Hepatocyte (in vitro differentiated cells): Measurements from ENCODE around the gene DHCR24. TPM values are rescaled to one million over a fixed set of nuclear protein-coding genes. Genes with fewer than 3 reads are reported as not detected.

Experiments used
- DNase-seq: peaks from one replicate; pipeline ENCODE4 v3.0.0-alpha.2; 2016; ENCODE audit warnings: low spot score
- H2AFZ ChIP-seq: fragments of 200-600 bp; sonication (generic); 2 replicates; pipeline ENCODE4 v1.6.0; 2016; ENCODE audit warnings: antibody characterized with exemption, mild to moderate bottlenecking
- H3K27ac ChIP-seq: fragments of 200-600 bp; sonication (generic); 2 replicates; pipeline ENCODE4 v1.5.1; 2016; ENCODE audit warnings: mild to moderate bottlenecking
- H3K27me3 ChIP-seq: fragments of 200-600 bp; sonication (generic); 2 replicates; pipeline ENCODE4 v1.6.1; 2016
- H3K36me3 ChIP-seq: fragments of 200-600 bp; sonication (generic); replicated peaks from 2 replicates; pipeline ENCODE4 v1.5.1; 2016; ENCODE audit warnings: low read depth; ENCODE audit not compliant: insufficient read depth
- H3K4me1 ChIP-seq: fragments of 200-600 bp; sonication (generic); 2 replicates; pipeline ENCODE4 v1.5.1; 2016; ENCODE audit warnings: mild to moderate bottlenecking, moderate library complexity; ENCODE audit not compliant: insufficient read depth
- H3K4me2 ChIP-seq: fragments of 200-600 bp; sonication (generic); 2 replicates; pipeline ENCODE4 v1.6.0; 2016
- H3K4me3 ChIP-seq: fragments of 200-600 bp; sonication (generic); 2 replicates; pipeline ENCODE4 v1.5.1; 2016; ENCODE audit warnings: mild to moderate bottlenecking
- H3K79me2 ChIP-seq: fragments of 200-600 bp; sonication (generic); 2 replicates; pipeline ENCODE4 v1.6.0; 2017; ENCODE audit warnings: mild to moderate bottlenecking
- H3K9me2 ChIP-seq: fragments of 200-600 bp; sonication (generic); replicated peaks from 2 replicates; pipeline ENCODE4 v1.6.0; 2017; ENCODE audit warnings: mild to moderate bottlenecking; ENCODE audit not compliant: insufficient read depth
- H3K9me3 ChIP-seq: fragments of 200-600 bp; sonication (generic); 2 replicates; pipeline ENCODE4 v1.5.1; 2016; ENCODE audit warnings: low read depth, mild to moderate bottlenecking
- H4K20me1 ChIP-seq: fragments of 200-600 bp; sonication (generic); 2 replicates; pipeline ENCODE4 v1.6.0; 2016; ENCODE audit warnings: mild to moderate bottlenecking; ENCODE audit not compliant: insufficient read depth, poor library complexity, severe bottlenecking
- EZH2 ChIP-seq: fragments of 200-600 bp; sonication (generic); IDR thresholded peaks from 2 replicates; pipeline ENCODE4 v1.6.1; 2016; ENCODE audit warnings: antibody characterized with exemption, mild to moderate bottlenecking, borderline replicate concordance
- EZH2phosphoT487 ChIP-seq: fragments of 200-600 bp; sonication (generic); IDR thresholded peaks from one replicate; pipeline ENCODE4 v1.6.1; 2018; ENCODE audit warnings: antibody characterized with exemption, mild to moderate bottlenecking, low read depth, moderate library complexity; ENCODE audit not compliant: unreplicated experiment, severe bottlenecking
- WGBS: methylation state at CpG from one replicate; pipeline ENCODE4 v1.1.6; 2016; ENCODE audit warnings: low lambda C conversion rate; ENCODE audit errors: missing lambda C conversion rate; 5-methylcytosine and 5-hydroxymethylcytosine counted together
- polyA plus RNA-seq: library from polyadenylated mRNA; unstranded; fragments of >200 nt; fragmentation: Nextera tagmentation; extraction: Ambion mirVana; gene quantifications from 2 replicates; pipeline ENCODE4 v1.2.1, GENCODE V29; 2016
- total RNA-seq: library from RNA; depleted of rRNA; stranded (reverse); fragments of >200 nt; gene quantifications from 2 replicates; pipeline ENCODE4 v1.2.3, GENCODE V29; 2014
- TF ChIP-seq, protein P1 (sequence below): fragments of 200-600 bp; sonication (generic); IDR thresholded peaks from 2 replicates; pipeline ENCODE4 v1.5.1; 2016; ENCODE audit warnings: antibody characterized with exemption, mild to moderate bottlenecking; ENCODE audit not compliant: poor library complexity

The DHCR24 gene
- total and polyA plus RNA-seq, 2 experiments from 2014 or later = 282 to 318 TPM

GRCh38 chr1:54848134-54848948, 38.7 kb downstream of the DHCR24 start:
- TF ChIP-seq EZH2 = no peak
- TF ChIP-seq, protein P1, sequence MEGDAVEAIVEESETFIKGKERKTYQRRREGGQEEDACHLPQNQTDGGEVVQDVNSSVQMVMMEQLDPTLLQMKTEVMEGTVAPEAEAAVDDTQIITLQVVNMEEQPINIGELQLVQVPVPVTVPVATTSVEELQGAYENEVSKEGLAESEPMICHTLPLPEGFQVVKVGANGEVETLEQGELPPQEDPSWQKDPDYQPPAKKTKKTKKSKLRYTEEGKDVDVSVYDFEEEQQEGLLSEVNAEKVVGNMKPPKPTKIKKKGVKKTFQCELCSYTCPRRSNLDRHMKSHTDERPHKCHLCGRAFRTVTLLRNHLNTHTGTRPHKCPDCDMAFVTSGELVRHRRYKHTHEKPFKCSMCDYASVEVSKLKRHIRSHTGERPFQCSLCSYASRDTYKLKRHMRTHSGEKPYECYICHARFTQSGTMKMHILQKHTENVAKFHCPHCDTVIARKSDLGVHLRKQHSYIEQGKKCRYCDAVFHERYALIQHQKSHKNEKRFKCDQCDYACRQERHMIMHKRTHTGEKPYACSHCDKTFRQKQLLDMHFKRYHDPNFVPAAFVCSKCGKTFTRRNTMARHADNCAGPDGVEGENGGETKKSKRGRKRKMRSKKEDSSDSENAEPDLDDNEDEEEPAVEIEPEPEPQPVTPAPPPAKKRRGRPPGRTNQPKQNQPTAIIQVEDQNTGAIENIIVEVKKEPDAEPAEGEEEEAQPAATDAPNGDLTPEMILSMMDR = no peak
- no peak for TF ChIP-seq EZH2phosphoT487
- Histone ChIP-seq H3K4me1 (no peaks in the 10 kb centered on the region), H2AFZ (no peak overlapping the region), H3K27me3 (no peaks in the 10 kb centered on the region), H3K36me3 (no peaks in the 10 kb centered on the region), H4K20me1 (no peaks in the 10 kb centered on the region), H3K27ac (no peak overlapping the region), H3K9me3 (no peaks in the 10 kb centered on the region), H3K79me2 (no peaks in the 10 kb centered on the region), H3K4me3 (no peak overlapping the region), H3K9me2 (no peaks in the 10 kb centered on the region), H3K4me2 (no peak overlapping the region)
- peak; percentile 2 for DNase-seq
- 91% methylated on average over 7 of the region's 7 CpGs for WGBS

DNA sequence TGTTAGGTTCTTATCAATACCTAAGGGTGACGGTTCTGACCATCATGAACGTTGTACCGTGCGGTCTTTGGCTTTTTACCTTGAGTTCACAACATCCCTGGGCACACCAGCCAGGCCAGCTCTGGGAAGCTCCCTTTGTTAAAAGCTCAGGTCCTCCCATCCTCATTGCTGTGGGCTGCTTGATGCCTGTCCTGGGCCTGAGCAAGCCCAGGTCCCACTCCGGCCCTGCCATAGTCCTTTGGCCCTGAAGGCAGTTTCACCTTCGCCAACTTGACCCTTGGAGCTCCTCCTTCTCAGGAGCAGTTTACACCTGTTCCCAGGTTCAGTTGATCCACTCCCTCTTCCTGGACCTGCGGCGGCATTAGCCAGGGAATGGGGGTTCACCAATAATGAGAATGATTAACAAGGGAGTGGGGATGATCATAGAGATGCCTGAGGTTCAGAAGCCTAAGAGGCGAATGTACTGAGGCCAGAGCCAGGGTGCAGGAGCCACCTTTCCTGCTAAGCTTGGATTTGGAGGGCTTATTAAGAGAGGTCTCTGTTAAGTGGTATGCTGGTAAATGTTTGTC, 40.2 kb downstream of the DHCR24 start:
- WGBS = 85% methylated on average over 9 of the region's 9 CpGs
- Histone ChIP-seq H3K27ac (no peak overlapping the region), H3K4me2 (no peak overlapping the region), H3K79me2 (no peaks in the 10 kb centered on the region), H3K9me2 (no peaks in the 10 kb centered on the region), H3K9me3 (no peaks in the 10 kb centered on the region), H3K4me3 (no peak overlapping the region), H3K27me3 (no peaks in the 10 kb centered on the region), H2AFZ (no peak overlapping the region), H3K4me1 (no peaks in the 10 kb centered on the region), H3K36me3 (no peaks in the 10 kb centered on the region), H4K20me1 (no peaks in the 10 kb centered on the region)
- peak; percentile 5 for DNase-seq
- TF ChIP-seq EZH2phosphoT487 (no peak), EZH2 (no peak)
- TF ChIP-seq, protein P1 = no peak

DNA sequence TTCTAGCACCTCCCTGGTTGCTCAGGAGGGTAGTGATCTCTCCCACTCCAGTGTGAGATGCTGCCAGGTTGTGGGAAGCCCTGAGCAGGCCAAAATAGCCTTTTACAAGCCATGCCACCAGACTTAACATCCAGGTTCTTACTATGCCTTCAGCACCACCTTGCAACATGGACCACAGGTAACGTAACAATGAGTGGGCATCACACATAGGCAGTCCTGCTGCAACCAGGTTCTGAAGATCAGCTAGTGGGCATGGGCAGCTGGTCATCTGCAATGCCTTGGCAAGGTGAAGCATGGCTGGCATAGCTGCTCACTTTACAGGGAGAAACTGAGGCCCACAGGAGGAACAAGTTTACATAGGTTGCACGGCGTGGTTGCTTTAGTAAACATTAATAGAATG, 40.7 kb downstream of the DHCR24 start:
- no peaks in the 10 kb centered on the region for H3K79me2 ChIP-seq
- no peaks in the 10 kb centered on the region for H3K27me3 ChIP-seq
- H3K4me3 ChIP-seq = no peak overlapping the region
- TF ChIP-seq, protein P1 = no peak
- no peak for TF ChIP-seq EZH2
- no peaks in the 10 kb centered on the region for H3K4me1 ChIP-seq
- no peaks in the 10 kb centered on the region for H3K9me3 ChIP-seq
- no peaks in the 10 kb centered on the region for H4K20me1 ChIP-seq
- DNase-seq = no peak
- WGBS = 90% methylated on average over 3 of the region's 3 CpGs
- no peaks in the 10 kb centered on the region for H3K9me2 ChIP-seq
- no peak overlapping the region for H3K27ac ChIP-seq
- no peak overlapping the region for H3K4me2 ChIP-seq
- H2AFZ ChIP-seq = no peak overlapping the region
- H3K36me3 ChIP-seq = no peaks in the 10 kb centered on the region
